HUES6 (cell line): ENCODE results near the gene HEY2.

Experiments
- H3K27ac ChIP-seq: 2 replicates; pipeline ENCODE4 v1.7.0; 2013; ENCODE audit warnings: low read depth, mild to moderate bottlenecking, low read length, inconsistent platforms
- H3K27me3 ChIP-seq: 2 replicates; pipeline ENCODE4 v1.6.1; 2013; ENCODE audit warnings: low read length; ENCODE audit not compliant: control insufficient read depth, insufficient read depth
- H3K36me3 ChIP-seq: 2 replicates; pipeline ENCODE4 v1.6.1; 2013; ENCODE audit warnings: low read length; ENCODE audit not compliant: control insufficient read depth, insufficient read depth
- H3K4me1 ChIP-seq: 2 replicates; pipeline ENCODE4 v1.6.1; 2013; ENCODE audit warnings: low read length; ENCODE audit not compliant: control insufficient read depth, insufficient read depth
- H3K4me3 ChIP-seq: 2 replicates; pipeline ENCODE4 v1.5.1; 2013; ENCODE audit warnings: low read depth, low read length
- H3K9ac ChIP-seq: one replicate; pipeline ENCODE4 v1.6.1; 2013; ENCODE audit warnings: mild to moderate bottlenecking, low read length
- H3K9me3 ChIP-seq: 2 replicates; pipeline ENCODE4 v1.6.1; 2013; ENCODE audit warnings: low read depth, low read length; ENCODE audit not compliant: control insufficient read depth, insufficient read depth

The HEY2 gene

DNA sequence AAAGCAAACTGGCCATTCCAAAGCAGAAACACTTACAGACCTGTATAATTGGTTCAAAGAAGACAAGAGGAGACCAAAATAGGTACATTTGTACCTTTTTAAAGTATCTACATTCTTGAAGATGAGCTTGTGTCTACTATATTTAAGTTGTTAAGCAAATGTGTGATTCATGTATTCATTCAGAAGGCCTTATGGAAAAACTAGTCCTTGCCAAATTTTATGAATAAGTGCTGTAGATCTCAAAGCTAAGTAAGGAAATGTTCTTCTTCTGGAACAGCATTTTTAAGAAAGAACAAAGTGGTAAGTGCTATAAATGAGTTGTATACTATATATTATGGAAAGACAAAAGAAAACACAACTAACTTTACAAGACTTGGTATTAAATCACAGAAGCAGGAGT lies 22.2 kb upstream of the HEY2 start:
- Histone ChIP-seq H3K36me3 (no peaks in the 10 kb centered on the region), H3K27me3 (no peaks in the 10 kb centered on the region), H3K27ac (no peak overlapping the region), H3K9me3 (no peaks in the 10 kb centered on the region), H3K9ac (no peak overlapping the region), H3K4me1 (peaks cover 16% of the 10 kb centered on the region), H3K4me3 (no peak overlapping the region)

DNA sequence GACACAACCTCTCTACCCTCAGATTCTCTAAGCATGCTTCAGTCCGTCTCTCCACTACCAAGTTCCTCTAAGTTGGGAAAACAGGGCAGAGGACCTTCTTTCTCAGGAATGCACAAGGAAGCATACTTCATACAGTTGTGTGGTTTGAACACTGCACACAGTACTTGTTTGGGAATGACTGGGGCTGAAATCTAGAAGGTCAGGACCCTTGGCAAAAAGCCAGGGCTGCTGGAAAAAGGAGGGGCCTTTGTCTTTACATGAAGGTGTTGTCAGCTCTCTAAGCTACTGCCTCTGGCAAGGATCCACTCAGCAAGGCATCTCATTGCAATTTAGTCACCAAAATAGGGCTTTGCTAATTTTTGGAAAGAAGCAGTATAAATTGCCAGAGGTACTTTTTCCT lies 20.7 kb upstream of the HEY2 start:
- no peaks in the 10 kb centered on the region for H3K27me3 ChIP-seq
- H3K9me3 ChIP-seq = no peaks in the 10 kb centered on the region
- no peak overlapping the region for H3K27ac ChIP-seq
- no peak overlapping the region for H3K4me3 ChIP-seq
- peaks cover 16% of the 10 kb centered on the region for H3K4me1 ChIP-seq
- H3K36me3 ChIP-seq = no peaks in the 10 kb centered on the region
- no peak overlapping the region for H3K9ac ChIP-seq

DNA sequence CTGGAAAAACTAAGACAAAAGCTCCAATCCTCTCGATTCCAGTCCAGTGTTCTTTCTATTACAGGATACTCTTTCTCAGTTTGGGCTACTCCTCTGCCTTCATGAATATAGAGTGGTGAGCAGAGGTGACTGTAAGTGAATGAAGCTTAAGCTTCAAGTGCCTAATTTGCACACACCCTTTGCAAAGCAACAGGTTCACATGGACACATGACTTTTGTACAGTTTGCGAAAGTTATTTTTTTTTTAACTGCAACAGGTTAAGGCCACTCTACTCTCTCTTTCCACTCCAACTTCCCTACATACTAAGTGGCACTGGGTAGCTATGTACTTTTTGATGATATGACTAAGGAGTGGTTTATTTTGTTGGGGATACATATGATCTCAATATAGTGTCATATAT lies 19.4 kb upstream of the HEY2 start:
- Histone ChIP-seq H3K4me3 (no peak overlapping the region), H3K9ac (no peak overlapping the region), H3K27ac (no peak overlapping the region), H3K9me3 (no peaks in the 10 kb centered on the region), H3K4me1 (peaks cover 19% of the 10 kb centered on the region), H3K36me3 (no peaks in the 10 kb centered on the region), H3K27me3 (no peaks in the 10 kb centered on the region)

DNA sequence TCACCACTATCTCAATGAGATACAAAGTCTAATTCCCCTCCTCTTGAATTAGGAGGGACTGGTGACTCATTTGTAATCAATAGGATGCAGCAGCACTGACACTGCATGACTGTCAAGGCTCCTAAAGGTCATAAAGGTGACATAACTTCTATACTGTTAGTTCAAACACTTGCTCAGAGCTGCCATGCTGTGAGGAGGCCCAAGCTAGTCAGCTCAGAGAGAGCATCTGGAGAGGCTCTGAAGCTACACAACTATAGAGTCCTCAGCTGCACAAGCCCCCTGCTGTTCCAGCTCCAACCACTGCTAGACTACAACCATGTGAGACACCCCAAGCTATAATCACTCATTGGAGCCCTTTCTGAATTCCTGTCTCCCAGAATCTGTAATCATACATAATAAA lies 17.0 kb upstream of the HEY2 start:
- H3K4me1 ChIP-seq = peaks cover 19% of the 10 kb centered on the region
- H3K9me3 ChIP-seq = no peaks in the 10 kb centered on the region
- H3K27me3 ChIP-seq = no peaks in the 10 kb centered on the region
- H3K36me3 ChIP-seq = no peaks in the 10 kb centered on the region
- no peak overlapping the region for H3K4me3 ChIP-seq
- H3K27ac ChIP-seq = no peak overlapping the region
- H3K9ac ChIP-seq = no peak overlapping the region

DNA sequence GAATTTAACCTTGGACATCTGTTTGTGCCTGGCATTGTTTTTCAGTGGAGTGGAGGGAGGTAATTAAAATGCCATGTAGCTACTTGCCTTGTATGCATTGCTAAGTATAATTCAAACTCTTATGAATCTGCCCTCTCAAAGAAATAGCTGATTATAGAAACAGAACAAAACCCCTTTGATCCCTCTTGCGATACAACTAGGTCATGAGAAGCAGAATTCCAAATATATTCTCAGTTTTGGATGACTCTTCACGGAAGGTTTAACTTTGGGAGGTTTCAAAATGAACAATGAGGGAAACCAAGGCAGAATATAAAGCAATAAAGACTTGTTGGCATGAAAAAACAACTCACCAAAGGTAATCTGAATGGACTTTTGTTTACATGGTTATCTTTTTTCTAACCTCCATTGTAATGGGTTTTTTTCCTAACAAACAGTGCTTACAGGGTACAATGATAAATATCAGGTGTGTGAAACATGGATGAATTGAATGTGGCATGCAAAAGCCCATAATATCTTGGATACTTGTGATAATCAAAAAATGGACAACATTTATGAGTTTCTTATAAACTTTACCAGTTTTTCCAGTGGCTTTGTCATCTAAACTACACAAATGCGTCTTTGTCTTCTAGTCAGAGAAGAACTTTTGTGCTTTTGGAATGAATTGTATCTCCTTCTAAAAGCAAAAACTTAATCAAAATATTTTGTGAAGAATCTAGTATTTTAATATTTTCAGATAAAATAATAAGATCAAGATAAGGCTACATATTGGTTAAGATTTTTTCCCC lies 15.7 kb upstream of the HEY2 start:
- H3K4me3 ChIP-seq = no peak overlapping the region
- H3K27me3 ChIP-seq = no peaks in the 10 kb centered on the region
- H3K27ac ChIP-seq = no peak overlapping the region; the same call in 1 of the 2 replicates
- H3K36me3 ChIP-seq = no peaks in the 10 kb centered on the region
- no peak overlapping the region for H3K9ac ChIP-seq
- no peaks in the 10 kb centered on the region for H3K9me3 ChIP-seq
- peaks cover 14% of the 10 kb centered on the region for H3K4me1 ChIP-seq

DNA sequence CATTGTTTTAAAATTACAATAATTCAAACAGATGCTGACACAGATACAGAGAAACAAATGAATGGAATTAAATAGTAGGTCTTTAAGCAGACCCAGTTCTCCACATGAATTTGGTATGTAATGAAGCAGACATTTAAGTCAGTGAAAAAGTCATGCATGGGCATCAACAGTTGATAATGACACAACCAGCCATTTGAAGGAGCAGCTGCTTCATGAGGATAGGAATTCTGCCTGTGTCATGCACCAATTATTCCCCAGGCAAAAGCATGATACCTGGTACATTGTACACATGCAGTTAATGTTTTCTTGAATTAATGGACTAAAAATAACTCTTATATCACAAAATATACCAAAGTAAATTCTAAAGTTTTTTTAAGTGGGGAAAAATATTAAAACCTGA lies 11.2 kb upstream of the HEY2 start:
- no peaks in the 10 kb centered on the region for H3K27me3 ChIP-seq
- H3K27ac ChIP-seq = no peak overlapping the region
- peaks cover 11% of the 10 kb centered on the region for H3K4me1 ChIP-seq

DNA sequence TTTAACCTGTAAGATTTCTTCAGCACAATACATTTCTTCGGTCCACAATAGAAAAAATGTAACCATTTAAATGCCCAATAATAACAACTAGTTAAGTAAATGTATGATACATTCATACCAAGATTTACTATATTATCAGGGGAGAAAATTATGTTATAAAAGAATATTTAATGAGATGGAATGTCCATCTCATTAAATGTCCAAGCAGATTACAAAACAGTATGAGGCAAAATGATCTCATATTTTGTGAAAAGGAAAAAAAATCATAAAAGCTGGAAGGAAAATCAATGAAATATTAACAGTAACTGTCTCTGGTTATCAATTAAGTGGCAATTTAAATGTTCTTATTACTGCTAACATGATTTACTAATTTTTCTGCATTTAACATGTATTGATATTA lies 10.1 kb upstream of the HEY2 start:
- Histone ChIP-seq H3K4me1 (peaks cover 12% of the 10 kb centered on the region), H3K4me3 (no peak overlapping the region), H3K27me3 (no peaks in the 10 kb centered on the region), H3K9ac (no peak overlapping the region), H3K9me3 (no peaks in the 10 kb centered on the region), H3K27ac (no peak overlapping the region), H3K36me3 (no peaks in the 10 kb centered on the region)

More for the DNA sequence above, 11.2 kb upstream of the HEY2 start:
- Histone ChIP-seq H3K4me3 (no peak overlapping the region), H3K9ac (no peak overlapping the region), H3K36me3 (no peaks in the 10 kb centered on the region), H3K9me3 (no peaks in the 10 kb centered on the region)

DNA sequence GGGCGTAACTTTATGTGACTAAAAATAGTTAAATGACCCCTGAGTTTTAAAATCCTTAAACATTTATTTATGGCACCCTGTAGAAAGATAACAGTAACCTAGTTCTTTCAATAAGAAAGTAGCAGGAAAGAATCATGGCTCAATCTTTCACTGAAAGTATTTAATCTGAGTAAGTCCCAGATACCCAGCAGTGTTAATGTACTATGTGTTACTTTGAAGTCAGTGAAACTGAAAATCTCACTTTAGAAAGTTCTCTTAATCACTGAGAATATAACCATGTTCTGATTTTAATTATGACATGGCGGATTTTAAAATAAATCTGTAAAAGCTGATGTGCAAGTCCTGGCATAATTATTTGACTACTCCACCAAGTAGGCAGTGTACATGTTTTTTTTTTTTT lies 8.1 kb upstream of the HEY2 start:
- no peak overlapping the region for H3K27ac ChIP-seq
- no peaks in the 10 kb centered on the region for H3K27me3 ChIP-seq
- H3K4me1 ChIP-seq = peaks cover 28% of the 10 kb centered on the region
- H3K36me3 ChIP-seq = no peaks in the 10 kb centered on the region
- H3K9ac ChIP-seq = no peak overlapping the region
- H3K4me3 ChIP-seq = no peak overlapping the region
- H3K9me3 ChIP-seq = no peaks in the 10 kb centered on the region

DNA sequence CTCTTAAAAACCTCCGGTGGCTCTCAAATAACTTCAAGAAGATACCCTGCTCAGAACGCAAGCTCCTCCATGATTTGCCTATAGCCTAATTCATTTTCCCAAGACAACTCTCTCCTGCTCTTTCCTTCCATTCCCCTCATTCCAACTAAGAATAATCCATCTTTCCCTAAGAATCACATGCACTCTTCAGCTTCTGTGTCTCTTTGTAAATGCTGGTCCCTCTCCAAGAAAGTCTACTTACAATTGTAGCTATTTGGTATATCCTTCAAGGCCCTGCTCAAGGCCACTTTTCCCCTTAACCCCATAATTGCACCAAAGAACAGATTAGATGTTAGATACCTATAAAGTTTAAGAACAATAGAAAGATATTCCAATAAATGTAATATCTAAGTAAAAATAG lies 7.4 kb upstream of the HEY2 start:
- Histone ChIP-seq H3K4me1 (peaks cover 28% of the 10 kb centered on the region), H3K36me3 (no peaks in the 10 kb centered on the region), H3K9me3 (no peaks in the 10 kb centered on the region), H3K9ac (no peak overlapping the region), H3K27me3 (peaks cover under 1% of the 10 kb centered on the region; the same call in 1 of the 2 replicates), H3K4me3 (no peak overlapping the region), H3K27ac (no peak overlapping the region)

DNA sequence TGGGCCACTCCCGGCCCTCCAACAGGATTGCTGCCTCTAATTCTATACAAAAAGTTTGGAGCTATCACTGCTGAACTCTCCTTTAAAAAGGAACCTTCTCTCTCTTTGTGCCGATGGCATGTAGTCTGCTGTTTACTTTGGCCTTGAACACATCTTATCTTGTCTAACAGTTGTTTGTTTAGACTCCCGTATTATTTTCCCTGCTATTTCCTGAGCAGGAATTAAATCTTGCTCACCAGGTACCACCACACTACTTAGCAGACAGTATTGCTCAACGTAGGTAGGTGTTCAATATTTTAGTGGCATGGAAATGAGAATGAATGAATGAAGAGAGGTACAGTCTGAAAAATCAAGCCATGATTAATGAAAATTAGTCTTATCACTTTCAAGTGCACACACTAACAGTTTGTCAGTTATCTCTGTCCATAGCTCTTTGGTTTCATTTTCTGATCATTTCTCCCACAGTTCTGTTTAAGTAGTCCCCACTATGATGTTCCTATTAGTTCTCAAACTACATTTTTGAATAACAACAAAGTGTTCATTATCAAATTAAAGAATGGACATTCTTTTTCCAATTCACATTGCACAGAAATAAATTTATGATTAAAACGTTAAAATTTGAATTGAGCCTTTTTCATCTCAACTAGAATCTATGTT lies 6.8 kb upstream of the HEY2 start:
- no peak overlapping the region for H3K27ac ChIP-seq
- peaks cover 7% of the 10 kb centered on the region for H3K27me3 ChIP-seq
- no peak overlapping the region for H3K9ac ChIP-seq
- H3K4me3 ChIP-seq = no peak overlapping the region
- H3K4me1 ChIP-seq = peaks cover 28% of the 10 kb centered on the region
- H3K36me3 ChIP-seq = no peaks in the 10 kb centered on the region
- H3K9me3 ChIP-seq = no peaks in the 10 kb centered on the region

DNA sequence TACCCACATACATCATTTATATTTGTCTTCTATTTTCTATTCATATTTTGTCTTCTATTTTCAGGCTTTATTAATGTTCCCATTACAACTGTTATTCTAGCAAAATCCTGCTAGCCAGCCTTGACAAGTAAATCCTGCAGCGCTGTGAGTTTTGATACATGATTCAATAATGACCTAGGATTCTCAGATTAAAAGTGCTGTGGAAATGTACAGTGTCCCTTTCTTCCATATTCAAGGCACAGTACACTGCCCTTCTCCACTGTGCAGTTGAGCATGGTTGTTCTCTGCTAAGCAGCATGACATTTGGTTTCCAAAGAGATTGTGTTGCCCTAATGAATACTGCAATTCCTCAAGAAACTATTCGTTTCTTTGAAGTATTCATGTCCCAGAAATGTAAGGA lies 5.8 kb upstream of the HEY2 start:
- Histone ChIP-seq H3K4me1 (peaks cover 28% of the 10 kb centered on the region), H3K27me3 (peaks cover 17% of the 10 kb centered on the region), H3K9me3 (no peaks in the 10 kb centered on the region), H3K9ac (no peak overlapping the region), H3K4me3 (0 out of 2 replicates have a peak overlapping the region, but pooled peaks have one; percentile 5), H3K27ac (no peak overlapping the region), H3K36me3 (no peaks in the 10 kb centered on the region)
